GM21619 (cell line): ENCODE results near the gene ZNF407.

Experiments
- ATAC-seq: cut with Tn5 transposase; IDR thresholded peaks from one replicate; pipeline ENCODE4 v1.9.1; 2021; ENCODE audit not compliant: unreplicated experiment

Gene ZNF407

DNA sequence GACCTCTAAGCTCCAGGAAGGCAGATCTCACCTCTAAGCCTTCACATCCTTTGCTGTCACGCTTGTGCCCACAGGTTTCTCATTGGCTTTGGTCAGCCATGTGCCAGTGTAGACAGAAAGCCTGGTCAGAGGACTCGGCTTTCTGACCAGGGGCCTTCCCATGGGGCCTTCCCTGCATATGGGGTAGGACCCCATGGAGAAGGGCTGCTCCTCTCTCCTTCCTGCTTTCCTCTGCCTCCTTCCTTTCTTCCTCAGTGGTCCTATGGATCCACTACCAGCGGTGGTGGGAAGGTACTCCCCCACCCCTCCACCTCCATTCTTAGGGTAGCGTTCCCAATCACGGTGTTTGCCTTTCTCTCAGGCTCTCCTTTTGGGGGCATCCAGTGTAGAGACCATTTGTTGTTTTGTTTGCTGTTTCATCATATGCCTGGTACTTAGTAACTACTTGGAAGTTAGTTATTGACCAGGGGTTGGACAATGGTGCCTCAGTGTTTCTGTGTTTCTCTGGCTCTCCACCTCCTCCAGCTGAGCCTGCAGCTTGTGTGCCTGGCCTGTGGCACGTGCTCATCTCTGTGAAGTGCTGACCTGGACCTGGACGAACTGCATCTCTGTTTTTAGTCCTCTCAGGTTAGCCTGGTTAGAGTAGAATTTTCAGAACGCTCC is 71.6 kb downstream of the ZNF407 start:
- no peak for ATAC-seq

DNA sequence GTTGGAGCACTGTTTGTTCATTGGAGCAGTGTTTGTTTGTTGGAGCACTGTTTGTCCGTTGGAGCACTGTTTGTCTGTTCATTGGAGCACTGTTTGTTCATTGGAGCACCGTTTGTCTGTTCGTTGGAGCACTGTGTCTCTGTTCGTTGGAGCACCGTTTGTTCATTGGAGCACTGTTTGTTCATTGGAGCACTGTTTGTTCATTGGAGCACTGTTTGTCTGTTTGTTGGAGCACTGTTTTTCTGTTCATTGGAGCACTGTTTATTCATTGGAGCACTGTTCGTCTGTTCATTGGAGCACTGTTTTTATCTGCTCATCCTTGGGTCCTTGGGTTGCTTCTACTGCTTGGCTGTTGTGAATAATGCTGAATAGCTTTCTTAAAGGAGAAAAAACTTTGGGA is 74.7 kb downstream of the ZNF407 start:
- no peak for ATAC-seq

DNA sequence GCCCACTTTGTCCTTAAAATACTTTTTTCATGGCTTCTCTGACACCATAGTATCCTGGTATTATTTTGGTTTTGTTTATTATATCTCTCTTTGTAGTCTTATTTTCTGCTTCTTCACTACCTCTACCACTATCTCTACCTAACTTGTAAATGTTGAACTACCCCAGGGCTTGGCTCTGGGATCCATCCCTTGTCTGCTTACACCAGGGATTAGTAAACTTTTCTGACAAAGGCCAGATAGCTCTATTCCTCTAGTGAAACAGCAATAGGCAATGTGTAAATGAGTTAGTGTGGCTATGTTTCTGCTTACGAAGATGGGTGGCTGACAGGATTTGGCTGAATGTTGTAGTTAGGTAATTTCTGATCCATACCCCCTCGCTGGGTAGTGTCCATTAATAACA is 76.8 kb downstream of the ZNF407 start:
- ATAC-seq, result no peak

GRCh38 chr18:74679006-74679678 is 81.5 kb downstream of the ZNF407 start:
- ATAC-seq, result peak; percentile 61

DNA sequence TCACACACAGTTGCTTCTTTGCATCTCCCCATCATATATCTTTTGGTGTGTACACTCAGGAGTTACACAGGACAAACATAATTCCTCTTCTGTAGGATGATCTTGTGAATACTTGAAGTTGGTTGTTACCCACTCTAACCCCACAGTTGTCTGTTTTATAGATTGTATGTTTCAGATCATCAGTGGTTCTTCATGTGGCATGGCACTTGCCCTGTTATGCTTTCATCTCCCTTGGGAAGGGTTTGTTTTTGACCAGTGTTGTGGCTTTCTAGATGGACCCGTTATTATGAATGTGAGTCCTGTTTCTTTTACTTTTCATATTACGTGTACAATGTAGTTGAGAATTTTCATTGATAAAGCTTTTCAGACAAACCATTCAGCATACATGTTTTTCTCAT is 82.0 kb downstream of the ZNF407 start:
- no peak for ATAC-seq

DNA sequence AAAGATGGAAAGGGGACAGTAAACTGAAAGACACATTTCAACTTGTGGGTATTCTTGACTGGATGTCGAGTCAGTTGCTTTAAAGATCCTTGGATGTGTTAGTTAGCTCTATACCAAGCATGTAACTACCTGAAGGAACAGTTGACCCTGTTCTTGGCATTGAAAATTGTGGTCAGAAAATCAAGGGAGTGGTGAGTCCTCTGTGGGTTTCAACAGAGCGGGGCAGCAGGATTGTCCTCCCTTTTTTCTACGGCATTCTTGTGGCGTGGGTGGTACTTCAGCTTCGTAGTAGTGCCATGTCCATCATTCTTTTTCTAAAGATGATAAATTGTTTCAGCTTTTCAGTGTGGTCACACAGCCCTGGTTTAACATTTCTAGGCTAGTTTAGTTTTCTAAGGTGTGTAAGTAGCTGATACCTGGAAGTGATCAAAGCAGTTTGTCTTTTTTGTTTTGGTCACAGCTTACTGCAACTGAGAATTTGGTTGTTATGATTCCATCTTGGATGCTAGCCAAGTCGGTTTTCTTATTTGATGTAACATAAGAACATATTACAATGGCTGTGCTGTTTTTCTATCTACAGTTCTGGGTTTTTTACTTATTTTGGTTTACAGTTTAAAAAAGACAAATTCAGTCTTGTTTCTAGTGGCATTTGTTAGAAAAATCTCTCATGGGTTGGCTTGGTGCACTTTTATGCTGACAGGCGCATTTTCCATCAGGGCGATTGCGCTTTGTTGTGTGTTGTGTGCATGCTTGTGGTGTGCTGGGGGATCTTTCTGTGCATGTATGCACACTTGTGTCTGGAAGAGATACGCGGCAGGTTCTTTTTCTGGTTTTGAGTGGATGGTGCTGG is 84.7 kb downstream of the ZNF407 start:
- ATAC-seq, result no peak

GRCh38 chr18:74682991-74683297 is 85.3 kb downstream of the ZNF407 start:
- no peak for ATAC-seq

DNA sequence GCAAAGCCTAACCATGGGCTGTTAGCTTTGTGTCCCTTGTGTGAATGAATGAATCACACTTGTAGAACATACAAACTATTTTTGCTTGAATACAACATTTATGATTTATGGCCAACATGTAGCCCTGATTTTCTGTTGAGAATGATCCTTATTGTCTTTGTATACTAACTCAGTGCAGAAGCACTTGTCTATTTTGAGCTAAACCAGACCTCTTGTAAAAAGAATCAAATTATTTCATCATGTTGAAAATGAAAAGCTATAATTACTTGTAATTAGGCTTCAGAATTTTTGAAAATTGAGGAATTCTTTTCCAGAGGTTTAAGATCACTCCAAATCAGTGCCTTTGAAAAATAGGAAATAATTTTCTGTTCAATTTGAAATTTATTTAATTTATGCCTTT is 85.9 kb downstream of the ZNF407 start:
- ATAC-seq, result no peak

DNA sequence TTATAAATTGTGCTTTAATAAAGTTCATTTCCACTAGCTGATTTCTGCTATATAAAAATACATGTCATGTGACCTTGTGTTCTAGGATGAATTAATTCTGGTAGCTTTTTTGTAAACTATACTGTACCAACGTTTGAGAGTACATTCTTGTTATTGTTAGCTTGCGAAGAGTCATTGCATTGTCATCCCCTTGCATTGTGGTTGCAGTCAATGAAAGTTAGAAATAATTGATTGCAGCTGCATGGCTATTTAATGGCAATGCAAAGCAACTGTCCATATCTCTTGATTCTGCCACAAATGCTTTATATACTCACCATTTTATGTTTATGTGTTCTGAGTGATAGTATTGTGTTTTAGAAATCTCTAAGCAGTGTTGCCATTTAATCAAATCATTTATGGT is 91.6 kb downstream of the ZNF407 start:
- ATAC-seq, result no peak

- no peak for ATAC-seq
Measured at GRCh38 chr18:74692367-74693013, 94.8 kb downstream of the ZNF407 start.

- ATAC-seq, result no peak
Measured at GRCh38 chr18:74694436-74694835, 96.8 kb downstream of the ZNF407 start.

DNA sequence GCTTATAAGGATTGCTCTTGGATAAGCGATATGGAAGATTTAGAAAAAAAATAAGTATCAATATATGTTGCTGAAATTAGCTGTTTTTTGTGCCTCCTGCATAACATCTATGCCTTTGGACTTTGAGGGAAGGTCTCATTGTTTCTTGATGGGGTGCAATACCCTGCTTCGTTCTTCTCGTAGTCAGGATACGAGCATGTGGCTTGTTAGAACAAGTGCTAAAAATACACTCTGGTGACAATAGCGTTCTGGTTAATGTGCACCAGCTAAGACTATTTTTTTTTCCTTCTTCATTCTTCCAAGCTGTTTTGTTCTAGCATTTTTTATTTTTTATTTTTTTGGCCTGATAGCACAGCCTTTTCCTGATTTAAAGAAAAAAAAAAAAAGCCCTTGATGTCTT is 97.5 kb downstream of the ZNF407 start:
- ATAC-seq, result no peak

- no peak for ATAC-seq
Measured at GRCh38 chr18:74698881-74699280, 101.2 kb downstream of the ZNF407 start.

- no peak for ATAC-seq
Measured at GRCh38 chr18:74699455-74699854, 101.8 kb downstream of the ZNF407 start.

- ATAC-seq, result no peak
Measured at GRCh38 chr18:74702950-74703349, 105.3 kb downstream of the ZNF407 start.

DNA sequence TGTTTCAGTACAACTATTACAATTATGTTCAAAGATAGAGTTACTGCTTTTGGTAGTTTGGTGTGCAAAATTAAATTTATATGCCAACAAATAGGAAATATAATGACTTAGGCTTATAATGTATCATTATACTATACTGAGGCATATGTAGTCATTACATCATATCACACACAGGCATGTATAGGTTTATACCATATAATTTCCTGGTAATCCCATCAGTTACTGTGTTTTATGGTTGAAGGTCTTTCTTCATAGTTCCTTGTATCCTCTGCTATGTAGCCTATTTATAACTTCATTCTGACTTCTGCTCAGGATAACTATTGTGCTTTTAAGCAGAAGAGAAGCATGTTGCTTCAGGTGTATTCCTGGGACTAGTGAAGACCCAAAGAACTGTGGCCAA is 110.5 kb downstream of the ZNF407 start:
- no peak for ATAC-seq

DNA sequence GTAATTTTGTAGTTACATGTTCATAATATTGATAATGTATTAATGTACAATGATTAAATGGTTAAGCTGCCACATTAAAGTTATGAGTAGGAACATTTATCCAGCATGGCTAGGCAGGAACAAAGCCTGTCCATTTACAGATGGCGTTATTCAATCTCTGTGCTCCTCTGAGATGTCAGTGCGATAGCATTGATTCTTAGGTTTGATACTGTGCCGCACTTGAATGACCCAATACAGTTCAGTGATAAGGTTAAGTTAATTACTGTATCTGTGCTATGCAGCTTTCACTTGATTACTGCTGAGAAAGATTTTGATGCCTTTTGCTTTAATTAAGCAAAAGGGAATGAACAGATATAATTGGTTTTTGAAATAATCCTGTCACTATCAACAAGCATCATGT is 111.8 kb downstream of the ZNF407 start:
- ATAC-seq, result no peak

GRCh38 chr18:74714120-74714519 is 116.5 kb downstream of the ZNF407 start:
- no peak for ATAC-seq

- ATAC-seq, result no peak
Measured at GRCh38 chr18:74714791-74715190, 117.1 kb downstream of the ZNF407 start.

DNA sequence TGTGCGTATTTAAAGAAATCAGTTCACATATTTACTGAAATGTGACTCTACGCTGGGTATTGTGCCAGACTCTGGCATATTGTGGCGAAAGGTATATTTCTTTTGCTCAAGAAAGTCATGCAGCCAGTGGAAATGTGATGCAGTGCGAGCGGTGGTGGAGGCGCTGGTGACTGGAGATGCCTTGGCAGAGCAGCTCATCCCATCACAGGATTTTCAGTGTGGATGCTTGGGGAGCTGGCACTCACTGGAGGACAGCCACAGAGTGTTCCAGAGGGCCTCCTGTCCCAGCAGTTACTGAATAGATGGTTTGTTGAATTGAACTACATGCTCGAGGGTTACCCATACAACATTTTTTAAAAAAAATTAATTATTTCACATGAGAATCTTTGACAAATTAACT is 117.6 kb downstream of the ZNF407 start:
- ATAC-seq, result no peak

DNA sequence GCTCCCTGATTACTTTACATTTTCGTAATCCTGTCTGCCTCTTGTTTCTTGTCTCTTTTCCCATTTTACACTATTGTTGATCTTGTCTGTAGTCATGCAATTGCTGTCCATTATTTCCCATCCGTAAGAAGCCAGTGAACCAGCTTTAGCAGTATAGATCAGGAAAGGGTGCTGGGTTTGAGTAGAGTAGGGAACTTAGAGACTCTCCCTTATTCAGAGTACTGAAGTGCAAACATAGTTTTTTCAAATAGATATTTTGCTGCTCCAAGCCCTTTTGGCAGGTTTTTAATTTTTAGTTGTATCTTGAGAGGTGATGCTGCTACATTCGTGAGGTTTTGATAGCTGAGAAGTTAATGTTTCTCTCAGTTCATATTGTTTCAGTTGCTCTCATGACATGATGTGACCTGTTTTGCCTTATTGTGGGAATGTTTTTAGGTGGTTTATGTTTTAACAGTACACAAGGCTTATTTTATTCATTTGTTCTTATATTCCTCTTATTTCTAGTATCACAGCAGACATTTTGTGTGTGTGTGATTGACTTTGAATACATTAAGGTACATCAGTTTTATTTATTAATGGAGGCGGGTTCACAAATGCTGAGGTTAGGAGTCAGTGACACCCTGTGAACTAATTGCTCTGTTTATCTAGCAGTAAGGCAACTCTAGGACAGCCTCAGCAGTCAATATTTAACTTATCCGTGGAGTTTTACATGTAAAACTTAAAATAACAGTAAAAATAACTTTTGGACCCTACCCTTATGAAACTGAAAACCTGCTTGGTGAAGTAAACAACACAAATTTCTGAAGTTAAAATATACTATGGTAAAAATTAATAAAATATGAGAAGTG is 118.4 kb downstream of the ZNF407 start:
- ATAC-seq, result no peak
